Epithelial cell of proximal tubule (primary cell): ENCODE measurements around the gene GPR101. TPM values are rescaled to one million over a fixed set of nuclear protein-coding genes. Genes with fewer than 3 reads are reported as not detected.
A peak's percentile ranks its signal among the peaks of the same experiment; 100 is the strongest.

Experiments
- DNase-seq: peaks from one replicate; pipeline ENCODE4 v3.0.0-alpha.2; 2011; ENCODE audit warnings: low read depth
- H3K4me3 ChIP-seq: 2 replicates; pipeline ENCODE4 v1.5.1; 2011; ENCODE audit warnings: low read depth, mild to moderate bottlenecking, low read length
- CTCF ChIP-seq: conservative IDR thresholded peaks from 2 replicates; pipeline ENCODE4 v1.5.1; 2012; ENCODE audit warnings: low read depth, mild to moderate bottlenecking, low read length
- total RNA-seq: library from RNA; depleted of rRNA; stranded (reverse); fragments of >200 nt; gene quantifications from 2 replicates; pipeline ENCODE4 v1.2.3, GENCODE V29; 2015

The GPR101 gene
- total RNA-seq, 1 donor from 2014 or later = not detected

GRCh38 chrX:137058339-137059127, 24.7 kb upstream of the GPR101 start:
- no peak for TF ChIP-seq CTCF
- DNase-seq = no peak
- H3K4me3 ChIP-seq = no peak overlapping the region

DNA sequence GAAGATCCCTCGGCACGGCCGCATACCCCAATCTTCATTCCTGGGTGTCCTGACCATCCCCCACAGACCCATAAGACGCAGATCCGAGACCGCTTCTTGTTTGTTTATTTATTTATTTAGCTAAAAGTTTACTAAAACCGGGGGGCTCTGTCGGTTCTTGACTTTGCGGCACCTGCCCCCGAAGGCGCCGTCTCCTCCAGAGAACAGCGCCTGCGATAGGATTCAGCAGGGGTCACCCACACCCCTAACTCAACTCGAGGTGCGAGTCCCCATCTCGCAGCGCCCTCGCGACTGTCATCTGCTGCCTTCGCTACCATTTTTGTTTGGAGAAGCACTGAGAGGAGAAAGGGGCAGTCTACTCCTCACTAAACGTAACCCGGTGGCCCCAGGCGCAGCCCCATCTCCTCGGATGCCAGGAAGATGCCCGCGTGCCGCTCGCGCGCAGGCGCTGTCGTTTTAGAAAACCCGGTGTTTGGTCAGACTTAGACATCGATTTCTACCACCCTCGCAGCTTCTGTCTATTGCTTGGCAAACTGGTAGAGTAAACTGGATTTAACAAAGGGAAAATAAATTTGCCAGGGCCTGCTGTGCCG, 18.9 kb upstream of the GPR101 start:
- DNase-seq = no peak
- TF ChIP-seq CTCF = no peak
- H3K4me3 ChIP-seq = peak overlapping the region; percentile 48

DNA sequence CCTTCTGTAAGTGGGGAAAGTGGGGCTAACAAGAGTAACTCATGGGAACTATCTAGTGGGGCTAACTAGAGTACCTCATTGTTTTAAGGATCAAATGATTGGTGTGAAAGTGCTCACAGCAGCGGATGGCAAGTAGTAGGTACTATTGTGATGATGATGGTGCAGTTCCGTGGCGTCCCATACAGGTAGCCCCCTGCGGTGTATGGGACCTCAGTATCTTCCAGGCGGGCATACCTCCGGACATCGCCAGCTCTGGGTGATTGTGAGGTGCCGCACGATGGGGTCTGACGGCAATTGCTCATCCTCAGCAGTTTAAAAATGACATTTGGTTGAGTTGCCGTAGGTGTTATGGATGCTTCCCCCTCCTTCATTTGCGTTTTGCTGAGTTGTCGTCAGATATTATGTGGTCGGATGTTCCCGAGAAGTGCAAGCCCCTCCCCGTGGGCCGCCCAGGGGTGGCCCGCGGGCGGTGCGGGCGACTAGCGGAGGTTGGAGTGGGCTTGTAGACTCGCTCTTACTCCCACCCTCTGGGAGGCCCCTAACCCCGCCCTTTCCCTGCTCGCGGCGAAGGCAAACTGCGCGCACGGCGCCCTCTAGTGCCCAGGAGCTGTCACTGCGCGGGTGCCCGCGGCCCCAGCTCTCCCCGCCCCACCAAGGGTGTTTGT, 18.3 kb upstream of the GPR101 start:
- TF ChIP-seq CTCF = peak; percentile 71
- no peak for DNase-seq
- peak overlapping the region; percentile 48 for H3K4me3 ChIP-seq

GRCh38 chrX:137044893-137045292, 11.1 kb upstream of the GPR101 start:
- no peak overlapping the region for H3K4me3 ChIP-seq
- TF ChIP-seq CTCF = no peak
- no peak for DNase-seq

- TF ChIP-seq CTCF = no peak
- DNase-seq = no peak
- H3K4me3 ChIP-seq = no peak overlapping the region
Observed at GRCh38 chrX:137043736-137044135, 9.9 kb upstream of the GPR101 start.

DNA sequence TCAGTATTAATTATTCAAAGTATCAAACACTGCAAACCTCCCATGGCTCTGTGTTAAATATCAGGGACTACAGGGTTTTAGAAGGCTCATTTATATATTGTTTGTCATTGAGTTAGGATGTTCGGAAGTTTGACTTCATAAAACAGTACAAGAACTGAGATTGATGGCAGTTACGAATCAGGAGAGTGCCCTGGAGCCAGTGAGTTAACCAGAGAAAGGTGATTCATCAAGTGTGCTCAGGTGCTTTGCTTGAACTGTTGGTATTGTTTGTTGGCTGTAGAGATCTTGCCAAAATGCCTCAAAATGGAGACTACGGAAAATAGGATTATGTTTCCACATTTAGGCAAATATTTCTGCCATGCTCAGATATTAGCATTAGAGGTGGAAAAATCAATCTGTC, 7.5 kb upstream of the GPR101 start:
- no peak for TF ChIP-seq CTCF
- no peak for DNase-seq
- no peak overlapping the region for H3K4me3 ChIP-seq
